PC-3 (cell line): ENCODE measurements around the gene BCAS3.

Experiments
- EZH2 ChIP-seq: fragments of 300-600 bp; sonication (generic); IDR thresholded peaks from one replicate; pipeline ENCODE4 v1.6.1; 2017; ENCODE audit warnings: antibody characterized with exemption, mild to moderate bottlenecking, low read length; ENCODE audit not compliant: unreplicated experiment
- TF ChIP-seq, protein P1 (sequence below): fragments of 300-600 bp; sonication (generic); conservative IDR thresholded peaks from 2 replicates; pipeline ENCODE4 v1.5.1; 2017; ENCODE audit warnings: antibody characterized with exemption, low read depth, mild to moderate bottlenecking, low read length

DNA sequence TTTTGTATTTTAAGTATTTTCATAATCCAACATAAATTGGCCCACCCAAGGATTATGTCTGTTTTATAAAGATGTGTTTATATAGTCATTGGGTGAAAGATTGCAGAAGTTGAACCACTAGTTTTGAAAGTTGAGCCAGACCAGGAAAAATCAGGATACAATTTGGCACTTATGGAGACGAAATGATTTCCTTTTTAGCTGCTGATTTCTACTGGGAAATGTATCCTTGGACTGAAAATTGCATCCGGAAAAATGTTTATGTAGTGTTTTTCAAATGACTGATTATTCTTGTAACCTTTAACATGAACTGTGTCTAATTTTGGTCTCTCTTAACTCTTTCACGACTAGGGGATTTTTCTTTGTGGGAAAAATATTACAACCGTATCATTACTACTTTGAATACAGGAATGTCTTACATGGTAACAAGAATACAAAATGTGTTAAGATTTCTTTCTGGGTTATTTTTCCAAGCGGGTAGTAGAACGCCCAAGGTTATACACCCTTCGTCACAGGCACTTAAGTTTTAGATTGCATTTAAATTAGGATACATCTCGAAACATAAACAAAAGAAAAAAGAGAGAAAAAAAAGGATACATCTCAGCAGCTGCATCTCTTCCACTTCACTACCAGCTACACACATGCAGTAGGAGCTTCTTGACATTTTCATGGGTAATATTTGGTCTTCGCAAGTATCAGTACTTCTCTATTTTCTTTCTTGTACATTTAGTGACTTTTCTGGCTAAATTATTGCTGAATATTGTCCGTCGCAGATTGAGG is 449.0 kb downstream of the BCAS3 start:
- TF ChIP-seq, protein P1, sequence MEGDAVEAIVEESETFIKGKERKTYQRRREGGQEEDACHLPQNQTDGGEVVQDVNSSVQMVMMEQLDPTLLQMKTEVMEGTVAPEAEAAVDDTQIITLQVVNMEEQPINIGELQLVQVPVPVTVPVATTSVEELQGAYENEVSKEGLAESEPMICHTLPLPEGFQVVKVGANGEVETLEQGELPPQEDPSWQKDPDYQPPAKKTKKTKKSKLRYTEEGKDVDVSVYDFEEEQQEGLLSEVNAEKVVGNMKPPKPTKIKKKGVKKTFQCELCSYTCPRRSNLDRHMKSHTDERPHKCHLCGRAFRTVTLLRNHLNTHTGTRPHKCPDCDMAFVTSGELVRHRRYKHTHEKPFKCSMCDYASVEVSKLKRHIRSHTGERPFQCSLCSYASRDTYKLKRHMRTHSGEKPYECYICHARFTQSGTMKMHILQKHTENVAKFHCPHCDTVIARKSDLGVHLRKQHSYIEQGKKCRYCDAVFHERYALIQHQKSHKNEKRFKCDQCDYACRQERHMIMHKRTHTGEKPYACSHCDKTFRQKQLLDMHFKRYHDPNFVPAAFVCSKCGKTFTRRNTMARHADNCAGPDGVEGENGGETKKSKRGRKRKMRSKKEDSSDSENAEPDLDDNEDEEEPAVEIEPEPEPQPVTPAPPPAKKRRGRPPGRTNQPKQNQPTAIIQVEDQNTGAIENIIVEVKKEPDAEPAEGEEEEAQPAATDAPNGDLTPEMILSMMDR: no peak
- no peak for TF ChIP-seq EZH2
